ENCODE results near the gene TRIM37.

The TRIM37 gene

GRCh38 chr17:59037960-59038359 lies 68.7 kb downstream of the TRIM37 start:
- no peak for DNase-seq (ENCODE audit: low read depth)

DNA sequence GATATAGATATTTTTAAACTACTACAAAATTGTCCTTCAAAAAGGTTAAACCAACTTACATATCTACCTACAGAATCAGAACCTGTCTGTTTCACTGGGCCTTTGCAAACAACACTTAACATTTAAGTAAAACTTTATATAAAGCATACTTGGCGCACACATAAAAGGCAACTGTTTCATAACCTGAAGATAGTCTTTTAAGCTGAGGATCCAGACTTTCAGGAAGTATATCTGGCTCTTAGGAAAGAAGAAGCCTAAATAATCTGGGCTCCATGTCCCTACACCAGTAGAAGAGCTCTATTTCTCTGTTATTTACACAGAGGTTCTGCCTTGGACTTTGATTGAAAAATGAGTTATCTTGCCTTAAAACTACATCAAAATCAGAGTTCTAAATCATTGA lies 75.9 kb downstream of the TRIM37 start:
- DNase-seq (ENCODE audit: low read depth), result no peak

GRCh38 chr17:59028328-59028727 lies 78.4 kb downstream of the TRIM37 start:
- DNase-seq (ENCODE audit: low read depth), result no peak

- DNase-seq (ENCODE audit: low read depth), result no peak
Observed at GRCh38 chr17:59027750-59028149, 78.9 kb downstream of the TRIM37 start.

DNA sequence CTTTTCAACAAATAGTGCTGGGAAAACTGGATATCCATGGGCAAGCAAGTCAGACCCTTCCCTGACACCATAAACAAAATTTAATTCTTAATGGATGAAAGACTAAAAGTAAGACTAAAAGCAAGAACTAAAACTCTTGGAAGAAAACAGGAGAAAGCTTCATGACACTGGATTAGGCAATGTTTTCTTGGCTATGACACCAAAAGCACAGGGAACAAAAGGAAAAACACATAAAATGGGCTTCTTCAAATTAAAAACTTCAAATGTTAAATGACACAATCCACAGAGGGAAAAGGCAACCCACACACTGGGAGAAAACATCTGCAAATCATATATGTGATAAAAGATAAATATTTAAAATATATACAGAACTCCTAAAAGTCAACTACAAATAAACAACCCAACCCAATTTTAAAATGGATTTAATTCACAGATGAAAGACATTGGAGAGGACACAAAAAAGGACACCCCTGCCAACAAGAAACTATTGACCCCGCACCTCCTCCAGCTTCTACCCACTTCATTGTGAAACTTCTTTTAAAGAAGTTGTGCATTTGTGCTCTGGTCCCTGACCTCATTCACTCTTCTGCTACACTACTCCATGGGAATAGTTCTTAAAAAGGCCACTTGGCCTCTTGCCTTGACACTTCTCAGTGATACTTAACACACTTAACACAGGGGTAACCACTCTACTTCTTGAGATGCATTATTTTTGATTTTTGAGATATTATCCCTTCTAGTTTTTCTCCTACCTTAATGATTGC lies 80.3 kb downstream of the TRIM37 start:
- no peak for DNase-seq (ENCODE audit: low read depth)

- DNase-seq (ENCODE audit: low read depth), result no peak
Observed at GRCh38 chr17:59024916-59025315, 81.8 kb downstream of the TRIM37 start.

DNA sequence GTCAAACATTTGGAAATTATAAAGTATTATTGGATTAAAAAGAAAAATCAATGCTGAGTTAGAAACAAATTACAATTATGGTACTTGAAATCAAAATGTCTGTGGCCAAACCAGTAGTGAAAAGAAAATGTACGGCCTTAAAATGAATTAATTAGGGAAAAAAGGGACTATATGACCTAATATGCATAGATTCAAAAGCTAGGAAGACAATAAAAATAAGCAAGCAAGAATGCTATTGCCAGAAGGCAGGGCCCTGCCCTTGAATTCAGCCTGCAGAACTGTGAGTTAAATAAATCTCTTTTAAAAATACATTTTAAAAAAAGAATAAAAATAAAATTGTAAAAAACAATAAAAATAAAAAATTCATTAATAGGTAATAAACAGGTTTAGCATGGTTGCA lies 88.7 kb downstream of the TRIM37 start:
- DNase-seq (ENCODE audit: low read depth), result no peak

- DNase-seq (ENCODE audit: low read depth), result no peak
Observed at GRCh38 chr17:59011975-59012374, 94.7 kb downstream of the TRIM37 start.

DNA sequence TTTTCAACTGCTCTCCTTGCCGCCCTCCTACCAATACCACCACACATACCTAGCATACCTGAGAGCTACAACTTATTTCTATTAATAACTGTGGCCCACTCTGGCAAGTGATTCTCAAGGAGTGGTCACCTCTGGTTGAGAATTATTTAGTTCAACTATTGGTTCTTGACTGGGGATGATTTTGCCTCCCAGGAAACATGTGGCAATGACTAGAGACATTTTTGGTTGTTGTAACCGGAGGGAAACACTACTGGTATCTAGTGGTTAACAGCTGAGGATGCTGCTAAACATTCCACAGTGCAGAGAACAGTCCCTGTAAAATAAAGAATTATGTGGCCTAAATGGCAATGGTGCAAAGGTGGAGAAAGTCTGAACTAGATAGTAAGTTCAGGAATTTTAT lies 96.7 kb downstream of the TRIM37 start:
- no peak for DNase-seq (ENCODE audit: low read depth)

- DNase-seq (ENCODE audit: low read depth), result no peak
Observed at GRCh38 chr17:59008737-59009136, 97.9 kb downstream of the TRIM37 start.

DNA sequence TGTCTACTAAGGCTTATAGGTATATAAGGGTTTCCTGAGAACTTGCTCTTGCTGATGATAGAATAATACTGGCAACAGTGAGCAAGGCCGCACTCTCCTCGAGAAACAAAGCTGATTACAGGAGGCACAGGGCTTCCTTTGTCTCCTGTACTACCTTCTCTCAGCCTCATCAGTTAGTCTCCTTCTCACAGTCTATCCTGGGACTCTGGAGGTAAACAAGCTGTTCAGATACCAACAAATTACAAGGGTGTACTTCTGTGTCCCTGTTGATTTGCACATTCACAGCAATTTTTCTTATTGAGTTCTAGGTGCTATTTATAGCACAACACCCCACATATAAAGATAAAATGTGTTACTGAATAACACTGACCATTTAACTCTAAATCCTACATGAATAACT lies 98.7 kb downstream of the TRIM37 start:
- no peak for DNase-seq (ENCODE audit: low read depth)

DNA sequence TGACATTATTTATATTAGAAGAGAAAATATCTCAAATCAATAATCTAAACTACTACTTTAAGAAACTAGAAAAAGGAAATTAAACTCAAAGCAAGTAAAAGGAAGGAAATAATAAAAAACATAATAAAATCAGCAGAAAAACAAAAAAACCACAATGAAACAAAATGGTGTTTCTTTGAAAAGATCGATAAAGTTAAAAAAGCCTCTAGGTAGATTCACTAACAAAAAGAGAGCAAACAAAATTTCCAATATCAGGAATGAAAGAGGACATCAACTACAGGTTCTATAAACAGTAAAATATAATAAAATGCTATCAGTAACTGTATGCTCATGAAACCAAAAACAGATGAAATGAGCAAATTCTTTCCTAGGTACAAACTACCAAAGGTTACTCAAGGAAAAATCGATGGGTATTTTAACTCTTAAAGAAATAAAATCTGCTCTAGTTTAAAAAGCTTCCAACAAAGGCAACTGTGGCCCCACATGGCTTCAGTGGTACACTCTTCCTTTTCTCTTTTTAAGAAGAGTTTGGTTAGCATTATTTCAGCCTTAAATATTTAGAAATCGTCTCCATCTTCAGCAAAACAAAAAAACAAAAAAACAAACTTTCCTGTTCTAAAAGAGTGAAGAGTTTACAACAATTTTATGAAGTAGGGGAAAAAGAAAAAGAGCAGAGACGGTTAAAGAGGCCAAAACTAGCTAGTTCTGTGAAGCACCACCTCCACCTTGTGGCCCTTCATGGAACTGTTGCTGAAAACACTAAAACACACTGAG lies 102.2 kb downstream of the TRIM37 start:
- peak; percentile 47 for DNase-seq (ENCODE audit: low read depth)

GRCh38 chr17:59003860-59004259 lies 102.8 kb downstream of the TRIM37 start:
- DNase-seq (ENCODE audit: low read depth), result no peak

DNA sequence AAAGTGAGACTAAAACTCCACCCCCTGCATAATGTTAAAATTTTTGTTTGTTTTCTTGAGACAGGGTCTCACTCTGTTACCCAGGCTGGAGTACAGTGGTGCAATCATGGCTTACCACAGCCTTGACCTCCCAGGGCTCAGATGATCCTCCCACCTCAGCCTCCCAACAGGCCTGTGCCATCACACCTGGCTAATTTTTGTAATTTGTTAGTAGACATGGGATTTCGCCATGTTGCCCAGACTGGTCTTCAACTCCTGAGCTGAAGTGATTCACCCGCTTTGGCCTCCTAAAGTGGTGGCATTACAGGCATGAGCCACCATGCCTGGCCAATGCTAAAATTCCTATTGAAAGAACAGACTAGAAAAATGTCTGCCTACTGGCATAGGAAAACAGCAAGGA lies 103.8 kb downstream of the TRIM37 start:
- no peak for DNase-seq (ENCODE audit: low read depth)

DNA sequence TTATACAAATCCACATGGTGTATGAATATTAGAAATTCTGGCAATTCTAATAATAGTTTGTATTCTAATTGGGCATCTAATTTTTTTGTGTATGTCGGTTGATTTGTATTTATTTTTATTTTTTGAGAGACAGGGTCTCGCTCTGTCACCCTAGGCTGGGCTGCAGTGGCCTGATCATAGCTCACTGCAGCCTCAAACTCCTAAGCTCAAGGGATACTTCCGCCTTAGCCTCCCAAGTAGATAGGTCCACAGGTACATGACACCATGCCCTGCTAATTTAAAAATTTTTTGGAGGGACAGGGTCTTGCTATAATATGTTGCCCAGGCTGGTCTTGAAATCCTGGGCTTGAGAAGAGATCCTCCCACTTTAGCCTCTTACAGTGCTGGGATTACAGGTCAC lies 104.6 kb downstream of the TRIM37 start:
- DNase-seq (ENCODE audit: low read depth), result no peak

DNA sequence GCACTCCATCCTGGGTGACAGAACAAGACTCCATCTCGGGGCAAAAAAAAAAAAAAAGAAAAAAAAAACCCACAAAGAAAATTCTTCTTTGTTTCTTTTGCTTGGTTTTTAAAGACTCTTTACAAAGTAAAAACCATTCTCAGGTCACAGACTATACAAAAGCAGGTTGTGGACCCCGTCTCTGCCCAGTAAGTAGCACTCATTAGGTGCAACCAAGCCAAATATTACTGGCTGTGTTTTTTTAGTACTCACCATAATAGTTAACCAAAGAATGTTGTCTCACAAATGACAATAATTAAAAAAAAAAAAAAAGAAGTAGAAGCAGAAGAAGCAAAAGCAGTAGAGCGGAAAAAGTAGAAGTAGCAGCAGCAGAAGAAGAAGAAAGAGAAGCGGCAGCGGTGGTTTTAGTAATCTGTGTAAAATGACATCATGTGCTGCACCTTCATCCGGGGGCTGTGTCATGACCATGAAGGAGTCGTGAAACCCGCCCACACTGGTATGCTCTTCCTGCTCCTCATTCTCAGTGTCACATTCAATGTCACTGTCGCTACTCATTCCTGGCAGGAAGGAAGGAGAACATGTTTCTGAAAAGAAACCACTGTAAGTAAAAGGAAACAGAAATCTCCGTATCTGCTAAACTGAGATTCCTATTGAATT lies 105.4 kb downstream of the TRIM37 start:
- peak; percentile 73 for DNase-seq (ENCODE audit: low read depth)

DNA sequence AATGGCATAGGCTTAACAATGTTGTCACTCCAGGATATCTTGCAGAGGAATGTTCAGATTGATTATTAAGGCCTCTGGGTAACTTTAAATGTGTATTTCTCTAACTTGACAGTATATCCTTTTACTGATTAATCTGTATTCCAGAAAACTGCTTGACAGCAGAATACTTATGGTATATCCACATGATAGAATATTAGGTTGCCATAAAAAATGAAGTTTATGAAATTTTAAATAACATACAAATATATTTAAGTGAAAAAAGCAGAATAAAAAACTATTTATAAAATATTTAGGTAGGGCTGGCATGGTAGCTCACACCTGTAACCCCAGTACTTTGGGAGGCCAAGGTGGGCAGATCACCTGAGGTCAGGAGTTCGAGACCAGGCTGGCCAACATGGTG lies 106.7 kb downstream of the TRIM37 start:
- DNase-seq (ENCODE audit: low read depth), result no peak

DNA sequence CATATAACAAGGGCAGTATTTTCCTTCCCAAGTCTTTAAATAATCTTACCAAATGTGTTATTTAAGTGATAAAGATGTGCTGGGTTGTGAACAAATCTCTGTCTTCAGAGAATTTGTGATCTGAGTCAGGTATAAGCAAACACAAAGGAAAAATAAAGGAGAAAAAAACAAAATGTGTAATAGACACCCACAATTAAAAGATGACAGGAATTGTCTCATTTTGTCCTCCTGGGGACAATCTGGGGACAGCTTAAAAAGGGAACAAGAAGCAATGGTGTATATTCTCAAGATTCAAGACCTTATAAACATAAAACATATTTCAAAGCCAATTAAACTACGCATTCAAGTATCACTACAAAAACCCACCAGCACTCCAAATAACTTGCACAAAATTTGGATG lies 107.2 kb downstream of the TRIM37 start:
- no peak for DNase-seq (ENCODE audit: low read depth)

- DNase-seq (ENCODE audit: low read depth), result no peak
Observed at GRCh38 chr17:58998871-58999270, 107.8 kb downstream of the TRIM37 start.

- no peak for DNase-seq (ENCODE audit: low read depth)
Observed at GRCh38 chr17:58997756-58998553, 108.7 kb downstream of the TRIM37 start.

GRCh38 chr17:58996968-58997367 lies 109.7 kb downstream of the TRIM37 start:
- no peak for DNase-seq (ENCODE audit: low read depth)

DNA sequence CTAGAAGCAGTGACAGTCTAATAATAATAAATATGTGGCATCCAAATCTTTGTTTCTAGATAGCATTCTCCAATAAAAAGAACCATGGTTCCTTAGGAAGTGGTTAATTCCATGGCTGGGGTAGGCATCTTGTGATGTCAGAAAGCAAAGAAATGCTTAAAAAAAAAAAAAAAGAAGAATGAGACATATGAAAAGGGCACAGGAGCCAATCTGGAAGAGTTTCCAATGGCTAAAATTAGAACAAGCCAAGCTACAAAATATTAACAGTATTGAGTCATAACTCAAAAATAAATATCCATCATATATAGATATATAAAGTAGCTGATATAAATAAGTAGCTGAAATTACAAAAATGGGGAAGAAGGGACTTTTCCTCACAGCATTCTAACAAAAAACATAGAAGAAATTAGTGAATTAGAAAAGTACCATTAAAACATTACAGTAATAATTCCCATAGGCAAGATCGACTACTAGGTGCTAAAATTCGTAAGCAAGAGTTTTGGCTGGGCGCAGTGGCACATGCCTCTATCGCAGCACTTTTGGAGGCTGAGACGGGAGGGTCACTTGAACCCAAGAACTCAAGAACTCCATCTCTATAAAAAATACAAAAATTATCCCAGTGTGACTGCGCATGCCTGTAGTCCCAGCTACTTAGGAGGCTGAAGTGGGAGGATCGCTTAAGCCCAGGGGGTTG lies 111.3 kb downstream of the TRIM37 start:
- DNase-seq (ENCODE audit: low read depth), result no peak
